Measurements from ENCODE around the gene USP17L11. TPM values are rescaled to one million over a fixed set of nuclear protein-coding genes. Genes with fewer than 3 reads are reported as not detected.
"Not testable (repeated sequence)": the region's sequence is repeated elsewhere in the genome, so short reads cannot be mapped to it uniquely, and the experiment has no call there.

The USP17L11 gene
- polyA plus RNA-seq (2013, experiment 1 of 2), result not detected
- not detected for polyA plus RNA-seq (2013, experiment 2 of 2)

- not testable (repeated sequence) for H3K27ac ChIP-seq (replicated peaks; ENCODE audit: low read length); H3K27me3 ChIP-seq (ENCODE audit: control insufficient read depth in 3 of 3, insufficient read depth in 3 of 3, low read depth in 1 of 3, low read length in 3 of 3); H2AK5ac ChIP-seq (ENCODE audit: low read depth, low read length); H4K8ac ChIP-seq (ENCODE audit: low read depth, low read length); H2BK120ac ChIP-seq (ENCODE audit: low read depth, low read length); H3K4ac ChIP-seq (ENCODE audit: low read length); H3K9ac ChIP-seq (ENCODE audit: low read depth, low read length, poor library complexity); H2BK12ac ChIP-seq (ENCODE audit: low read length); H3K9me3 ChIP-seq (replicated peaks in 1 of 2; ENCODE audit: control insufficient read depth in 2 of 2, insufficient read depth in 1 of 2, low read depth in 1 of 2, low read length in 2 of 2); H3K4me1 ChIP-seq (ENCODE audit: control insufficient read depth in 2 of 2, insufficient read depth in 1 of 2, low read depth in 1 of 2, low read length in 2 of 2); H3K4me3 ChIP-seq (ENCODE audit: low read length in 2 of 2); H3K23ac ChIP-seq (ENCODE audit: low read depth, low read length, poor library complexity); H3K36me3 ChIP-seq (replicated peaks in 1 of 2; ENCODE audit: control insufficient read depth in 2 of 2, insufficient read depth in 2 of 2, low read length in 2 of 2); H3K14ac ChIP-seq (ENCODE audit: low read length); DNase-seq (ENCODE audit: low spot score); H3K18ac ChIP-seq (ENCODE audit: low read length); H3K79me1 ChIP-seq (ENCODE audit: low read depth, low read length); H2BK5ac ChIP-seq (ENCODE audit: low read length); H2BK15ac ChIP-seq (ENCODE audit: low read length); H2AFZ ChIP-seq (ENCODE audit: low read length); H3K4me2 ChIP-seq (ENCODE audit: insufficient read depth, low read length, poor library complexity, severe bottlenecking); H4K91ac ChIP-seq (ENCODE audit: low read depth, low read length, poor library complexity)
- WGBS, 2 donors (ENCODE audit: extremely low coverage in 2 of 2, insufficient read length in 2 of 2, insufficient replicate concordance in 1 of 2), result no CpG with 5 or more reads among the region's 14 CpGs
These were observed at the start of gene USP17L11 for GRCh38 chr4:9215105-9215504. Gene USP17L11, plus strand, starts transcription at chr4:9215405. Its CDS starts 0 bp downstream, at chr4:9215405.

- H3K18ac ChIP-seq (ENCODE audit: low read length); H3K14ac ChIP-seq (ENCODE audit: low read length); H2BK12ac ChIP-seq (ENCODE audit: low read length); H3K27ac ChIP-seq (replicated peaks; ENCODE audit: low read length); H4K8ac ChIP-seq (ENCODE audit: low read depth, low read length); H2AFZ ChIP-seq (ENCODE audit: low read length); H3K27me3 ChIP-seq (ENCODE audit: control insufficient read depth in 3 of 3, insufficient read depth in 3 of 3, low read depth in 1 of 3, low read length in 3 of 3); H3K9ac ChIP-seq (ENCODE audit: low read depth, low read length, poor library complexity); H2AK5ac ChIP-seq (ENCODE audit: low read depth, low read length); H3K23ac ChIP-seq (ENCODE audit: low read depth, low read length, poor library complexity); H3K4ac ChIP-seq (ENCODE audit: low read length); H2BK120ac ChIP-seq (ENCODE audit: low read depth, low read length); H3K4me3 ChIP-seq (ENCODE audit: low read length in 2 of 2); DNase-seq (ENCODE audit: low spot score); H3K79me1 ChIP-seq (ENCODE audit: low read depth, low read length); H3K4me1 ChIP-seq (ENCODE audit: control insufficient read depth in 2 of 2, insufficient read depth in 1 of 2, low read depth in 1 of 2, low read length in 2 of 2); H3K9me3 ChIP-seq (replicated peaks in 1 of 2; ENCODE audit: control insufficient read depth in 2 of 2, insufficient read depth in 1 of 2, low read depth in 1 of 2, low read length in 2 of 2); H2BK5ac ChIP-seq (ENCODE audit: low read length); H4K91ac ChIP-seq (ENCODE audit: low read depth, low read length, poor library complexity); H3K36me3 ChIP-seq (replicated peaks in 1 of 2; ENCODE audit: control insufficient read depth in 2 of 2, insufficient read depth in 2 of 2, low read length in 2 of 2); H2BK15ac ChIP-seq (ENCODE audit: low read length); H3K4me2 ChIP-seq (ENCODE audit: insufficient read depth, low read length, poor library complexity, severe bottlenecking): not testable (repeated sequence)
- no CpG with 5 or more reads among the region's 8 CpGs for WGBS, 2 donors (ENCODE audit: extremely low coverage in 2 of 2, insufficient read length in 2 of 2, insufficient replicate concordance in 1 of 2)
These were observed 49.2 kb upstream of the USP17L11 start for GRCh38 chr4:9165990-9166389.

GRCh38 chr4:9169791-9170459 is 45.3 kb upstream of the USP17L11 start, which contains the start of gene FAM90A26:
Gene FAM90A26, plus strand, starts transcription at chr4:9170409. Its CDS starts 2,764 bp downstream, at chr4:9173173.
- not testable (repeated sequence) for H3K23ac ChIP-seq (ENCODE audit: low read depth, low read length, poor library complexity); H3K27me3 ChIP-seq (ENCODE audit: control insufficient read depth in 3 of 3, insufficient read depth in 3 of 3, low read depth in 1 of 3, low read length in 3 of 3); H3K36me3 ChIP-seq (replicated peaks in 1 of 2; ENCODE audit: control insufficient read depth in 2 of 2, insufficient read depth in 2 of 2, low read length in 2 of 2); H3K4ac ChIP-seq (ENCODE audit: low read length); H2AK5ac ChIP-seq (ENCODE audit: low read depth, low read length); H3K79me1 ChIP-seq (ENCODE audit: low read depth, low read length); H4K8ac ChIP-seq (ENCODE audit: low read depth, low read length); H2AFZ ChIP-seq (ENCODE audit: low read length); H3K14ac ChIP-seq (ENCODE audit: low read length); H4K91ac ChIP-seq (ENCODE audit: low read depth, low read length, poor library complexity); H3K18ac ChIP-seq (ENCODE audit: low read length); H3K4me1 ChIP-seq (ENCODE audit: control insufficient read depth in 2 of 2, insufficient read depth in 1 of 2, low read depth in 1 of 2, low read length in 2 of 2); H2BK12ac ChIP-seq (ENCODE audit: low read length); H3K9ac ChIP-seq (ENCODE audit: low read depth, low read length, poor library complexity); H2BK5ac ChIP-seq (ENCODE audit: low read length); H3K4me2 ChIP-seq (ENCODE audit: insufficient read depth, low read length, poor library complexity, severe bottlenecking); H3K4me3 ChIP-seq (ENCODE audit: low read length in 2 of 2); H3K9me3 ChIP-seq (replicated peaks in 1 of 2; ENCODE audit: control insufficient read depth in 2 of 2, insufficient read depth in 1 of 2, low read depth in 1 of 2, low read length in 2 of 2); H2BK120ac ChIP-seq (ENCODE audit: low read depth, low read length); H3K27ac ChIP-seq (replicated peaks; ENCODE audit: low read length); H2BK15ac ChIP-seq (ENCODE audit: low read length); DNase-seq (ENCODE audit: low spot score)
- WGBS, 2 donors (ENCODE audit: extremely low coverage in 2 of 2, insufficient read length in 2 of 2, insufficient replicate concordance in 1 of 2), result no CpG with 5 or more reads among the region's 11 CpGs

- H2AFZ ChIP-seq (ENCODE audit: low read length); H4K8ac ChIP-seq (ENCODE audit: low read depth, low read length); H2BK12ac ChIP-seq (ENCODE audit: low read length); H2AK5ac ChIP-seq (ENCODE audit: low read depth, low read length); H3K79me1 ChIP-seq (ENCODE audit: low read depth, low read length); H3K4me1 ChIP-seq (ENCODE audit: control insufficient read depth in 2 of 2, insufficient read depth in 1 of 2, low read depth in 1 of 2, low read length in 2 of 2); H3K36me3 ChIP-seq (replicated peaks in 1 of 2; ENCODE audit: control insufficient read depth in 2 of 2, insufficient read depth in 2 of 2, low read length in 2 of 2); DNase-seq (ENCODE audit: low spot score); H3K4me3 ChIP-seq (ENCODE audit: low read length in 2 of 2); H3K4ac ChIP-seq (ENCODE audit: low read length); H2BK15ac ChIP-seq (ENCODE audit: low read length); H3K27me3 ChIP-seq (ENCODE audit: control insufficient read depth in 3 of 3, insufficient read depth in 3 of 3, low read depth in 1 of 3, low read length in 3 of 3); H3K4me2 ChIP-seq (ENCODE audit: insufficient read depth, low read length, poor library complexity, severe bottlenecking); H3K9me3 ChIP-seq (replicated peaks in 1 of 2; ENCODE audit: control insufficient read depth in 2 of 2, insufficient read depth in 1 of 2, low read depth in 1 of 2, low read length in 2 of 2); H3K9ac ChIP-seq (ENCODE audit: low read depth, low read length, poor library complexity); H2BK5ac ChIP-seq (ENCODE audit: low read length); H3K14ac ChIP-seq (ENCODE audit: low read length); H3K23ac ChIP-seq (ENCODE audit: low read depth, low read length, poor library complexity); H3K27ac ChIP-seq (replicated peaks; ENCODE audit: low read length); H3K18ac ChIP-seq (ENCODE audit: low read length); H4K91ac ChIP-seq (ENCODE audit: low read depth, low read length, poor library complexity); H2BK120ac ChIP-seq (ENCODE audit: low read depth, low read length): not testable (repeated sequence)
- WGBS, 2 donors (ENCODE audit: extremely low coverage in 2 of 2, insufficient read length in 2 of 2, insufficient replicate concordance in 1 of 2), result no CpG with 5 or more reads among the region's 13 CpGs
These were observed 4.8 kb upstream of the USP17L11 start, which contains the start of gene USP17L10 for GRCh38 chr4:9210357-9210756. Gene USP17L10, plus strand, starts transcription at chr4:9210657. Its CDS starts 0 bp downstream, at chr4:9210657.

All from neuronal stem cell (in vitro differentiated cells).